HG03457 (cell line): ENCODE measurements around the gene OR10J1.

Experiments
- ATAC-seq: cut with Tn5 transposase; IDR thresholded peaks from one replicate; pipeline ENCODE4 v1.9.1; 2021; ENCODE audit warnings: moderate number of reproducible peaks; ENCODE audit not compliant: unreplicated experiment

The OR10J1 gene

GRCh38 chr1:159483501-159483900, 44.0 kb downstream of the OR10J1 start:
- no peak for ATAC-seq
